IMR-90 (cell line): ENCODE results near the gene UBE2D4.
"Not testable (repeated sequence)": the region's sequence is repeated elsewhere in the genome, so short reads cannot be mapped to it uniquely, and the experiment has no call there.

Experiments
- CEBPB ChIP-seq: IDR thresholded peaks from 2 replicates; pipeline ENCODE4 v1.6.1; 2012; ENCODE audit warnings: low read depth, low read length, improper control_type of control experiment
- CTCF ChIP-seq: conservative IDR thresholded peaks from 2 replicates; pipeline ENCODE4 v1.5.1; 2012; ENCODE audit warnings: mild to moderate bottlenecking, low read depth, low read length, improper control_type of control experiment
- FOS ChIP-seq: fragments of 150-350 bp; IDR thresholded peaks from 2 replicates; pipeline ENCODE4 v1.6.1; 2016; ENCODE audit warnings: low read depth, low read length
- MAFK ChIP-seq: IDR thresholded peaks from 2 replicates; pipeline ENCODE4 v1.6.1; 2012; ENCODE audit warnings: low read depth, low read length, improper control_type of control experiment
- POLR2A ChIP-seq: IDR thresholded peaks from 2 replicates; pipeline ENCODE4 v1.6.1; 2012; ENCODE audit warnings: mild to moderate bottlenecking, low read depth, low read length
- RAD21 ChIP-seq: IDR thresholded peaks from 2 replicates; pipeline ENCODE4 v1.6.1; 2012; ENCODE audit warnings: low read length, improper control_type of control experiment
- RCOR1 ChIP-seq: IDR thresholded peaks from 2 replicates; pipeline ENCODE4 v1.6.1; 2012; ENCODE audit warnings: mild to moderate bottlenecking, low read length, improper control_type of control experiment; ENCODE audit not compliant: insufficient replicate concordance
- SMC3 ChIP-seq: fragments of 150-350 bp; IDR thresholded peaks from 2 replicates; pipeline ENCODE4 v1.6.1; 2016; ENCODE audit warnings: low read depth, mild to moderate bottlenecking, antibody characterized with exemption, low read length, moderate library complexity
- USF2 ChIP-seq: fragments of 150-350 bp; IDR thresholded peaks from 2 replicates; pipeline ENCODE4 v1.6.1; 2017; ENCODE audit warnings: mild to moderate bottlenecking, antibody characterized with exemption, low read length, low read depth

DNA sequence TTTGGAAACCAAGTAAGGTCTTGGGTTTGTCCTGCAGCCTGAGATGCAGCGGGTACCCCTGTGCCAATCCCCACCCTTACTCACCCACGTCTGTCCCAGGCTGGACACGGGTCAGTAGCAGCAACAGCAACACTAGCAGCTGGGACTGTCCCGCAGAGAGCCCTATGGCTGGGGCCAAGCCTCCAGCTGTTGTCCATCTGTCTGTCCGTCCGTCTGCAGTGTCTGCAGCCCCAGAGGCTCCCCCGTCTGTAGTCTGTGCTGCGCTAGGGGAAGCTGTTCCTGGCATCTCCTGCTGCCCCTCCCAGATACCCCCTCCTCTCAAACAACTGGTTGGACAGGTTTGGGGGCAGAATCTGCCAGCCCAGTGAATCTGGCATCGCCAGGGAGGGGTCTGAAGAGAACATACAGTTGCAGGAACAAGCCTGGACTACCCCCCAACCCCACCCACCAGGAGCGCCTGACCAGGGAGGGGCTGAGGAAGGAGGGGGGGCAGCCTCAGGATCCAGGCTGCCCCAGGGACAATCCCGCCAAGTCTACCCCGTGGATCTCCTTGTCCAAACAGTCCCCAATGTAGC lies 63.9 kb downstream of the UBE2D4 start:
- not testable (repeated sequence) for TF ChIP-seq CEBPB, CTCF, MAFK, POLR2A, RAD21, USF2, FOS, RCOR1, SMC3
